Lung (tissue), 12 donors: ENCODE measurements around the gene RASAL1. TPM values are rescaled to one million over a fixed set of nuclear protein-coding genes. Genes with fewer than 3 reads are reported as not detected.

ENCODE experiments used
- ATAC-seq: fragments of 200-7000 bp; cut with Tn5 transposase; one replicate; pipeline ENCODE4 v1.9.1; 2020; ENCODE audit warnings: moderate number of reproducible peaks; ENCODE audit not compliant: insufficient read depth, low FRiP score
- DNase-seq, 3 donors: peaks; one replicate each; pipeline ENCODE4 v3.0.0-alpha.2; 2013 to 2017
- H3K27ac ChIP-seq, 2 donors: one replicate each; pipeline ENCODE4 v1.5.1; 2013; ENCODE audit warnings: mild to moderate bottlenecking in 2 of 2, moderate library complexity in 2 of 2, control low read depth in 1 of 2, inconsistent platforms in 1 of 2, low read depth in 1 of 2, low read length in 1 of 2
- H3K27me3 ChIP-seq, 3 donors: one replicate each; pipeline ENCODE4 v1.5.1; 2013; ENCODE audit warnings: low read length in 2 of 3; ENCODE audit not compliant: control insufficient read depth in 3 of 3, insufficient read depth in 3 of 3
- H3K36me3 ChIP-seq, 4 donors: one replicate each; pipeline ENCODE4 v1.5.1; 2013; ENCODE audit warnings: low read length in 4 of 4, mild to moderate bottlenecking in 1 of 4, moderate library complexity in 1 of 4; ENCODE audit not compliant: control insufficient read depth in 4 of 4, insufficient read depth in 4 of 4
- H3K4me1 ChIP-seq, 5 donors: one replicate each; pipeline ENCODE4 v1.5.1; 2013; ENCODE audit warnings: low read length in 5 of 5, mild to moderate bottlenecking in 2 of 5, moderate library complexity in 1 of 5; ENCODE audit not compliant: control insufficient read depth in 5 of 5, insufficient read depth in 5 of 5
- H3K4me3 ChIP-seq: one replicate; pipeline ENCODE4 v1.5.1; 2013; ENCODE audit warnings: mild to moderate bottlenecking, control low read depth, moderate library complexity
- H3K9ac ChIP-seq, 2 donors: one replicate each; pipeline ENCODE4 v1.5.1; 2013; ENCODE audit warnings: low read length in 2 of 2, control low read depth in 1 of 2; ENCODE audit not compliant: insufficient read depth in 1 of 2
- H3K9me3 ChIP-seq, 4 donors: one replicate each; pipeline ENCODE4 v1.5.1; 2013; ENCODE audit warnings: low read length in 3 of 4, mild to moderate bottlenecking in 1 of 4, moderate library complexity in 1 of 4; ENCODE audit not compliant: control insufficient read depth in 4 of 4, insufficient read depth in 3 of 4
- WGBS, 2 donors: extraction: QIAGEN DNeasy Blood & Tissue Kit; methylation state at CpG; one replicate each; pipeline ENCODE4 v1.1.7; 2013; 5-methylcytosine and 5-hydroxymethylcytosine counted together
- polyA plus RNA-seq, 2 donors: library from polyadenylated mRNA; stranded (reverse); fragments of 200-250 nt; gene quantifications; one replicate each; pipeline ENCODE4 v1.2.1, GENCODE V29; 2013
- total RNA-seq, 2 donors: library from RNA; depleted of rRNA in 1 of 2; stranded (reverse); fragments of >200 nt in 1 of 2; gene quantifications; one replicate each; pipeline ENCODE4 v1.2.1, GENCODE V29; 2014 to 2021
- TF ChIP-seq, protein P1 (sequence below): IDR thresholded peaks from 2 replicates; pipeline ENCODE4 v1.5.1; 2012; ENCODE audit warnings: mild to moderate bottlenecking; ENCODE audit errors: control extremely low read depth, extremely low read depth
- donor health status: control.
- donor health status: control.
- donor health status: Bipolar disorder and iron deficiency.
- donor health status: healthy.
- donor health status: DM: yes; HTN: yes; CAD: no.

RASAL1 gene
- total and polyA plus RNA-seq, 4 donors, result 0.09 to 1.8 (median 0.62) TPM

DNA sequence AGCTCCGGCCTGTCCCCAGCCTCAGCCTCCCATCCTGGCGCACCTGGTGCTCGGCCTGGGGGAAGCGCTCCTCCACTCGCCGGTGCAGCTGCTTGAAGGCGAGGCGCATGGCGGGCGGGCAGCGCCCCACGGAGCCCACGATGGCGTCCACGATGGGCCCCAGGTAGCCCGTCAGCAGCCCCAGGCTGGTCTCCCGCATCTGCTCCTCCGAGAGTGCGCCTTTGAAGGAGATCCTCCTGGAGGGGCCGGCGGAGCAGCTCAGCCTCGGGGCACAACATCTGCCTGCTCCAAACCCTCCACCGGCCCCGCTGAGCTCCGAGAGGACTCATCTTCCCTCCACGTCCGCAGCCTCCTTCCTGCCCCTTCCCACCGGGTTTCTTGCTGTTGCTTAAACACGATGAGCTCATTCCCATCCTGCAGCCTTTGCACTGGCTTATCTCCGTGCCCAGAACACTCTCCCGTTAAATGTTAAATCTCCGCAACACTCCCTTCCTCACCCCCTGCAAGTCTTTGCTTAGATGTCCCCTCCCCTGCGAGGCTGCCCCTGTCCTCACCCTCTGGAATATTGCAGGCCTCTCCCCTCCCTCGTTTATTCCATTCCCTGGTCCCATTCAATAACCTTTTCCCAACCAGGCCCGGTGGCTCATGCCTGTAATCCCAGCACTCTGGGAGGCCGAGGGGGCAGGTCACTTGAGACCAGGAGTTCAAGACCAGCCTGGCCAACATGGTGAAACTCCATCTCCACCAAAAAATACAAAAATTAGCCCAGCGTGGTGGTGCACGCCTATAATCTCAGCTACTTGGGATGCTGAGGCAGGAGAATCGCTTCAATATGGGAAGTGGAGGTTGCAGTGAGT, 23.3 kb downstream of the RASAL1 start:
- Histone ChIP-seq H3K27me3 (peaks cover 0 to 4% (median 2%) of the 10 kb centered on the region in 3 donors), H3K36me3 (no peaks in the 10 kb centered on the region), H3K9me3 (no peaks in the 10 kb centered on the region), H3K4me3 (no peak overlapping the region), H3K4me1 (no peaks in the 10 kb centered on the region), H3K9ac (no peak overlapping the region), H3K27ac (no peak overlapping the region)
- DNase-seq (no peak), ATAC-seq (no peak)
- TF ChIP-seq, protein P1, sequence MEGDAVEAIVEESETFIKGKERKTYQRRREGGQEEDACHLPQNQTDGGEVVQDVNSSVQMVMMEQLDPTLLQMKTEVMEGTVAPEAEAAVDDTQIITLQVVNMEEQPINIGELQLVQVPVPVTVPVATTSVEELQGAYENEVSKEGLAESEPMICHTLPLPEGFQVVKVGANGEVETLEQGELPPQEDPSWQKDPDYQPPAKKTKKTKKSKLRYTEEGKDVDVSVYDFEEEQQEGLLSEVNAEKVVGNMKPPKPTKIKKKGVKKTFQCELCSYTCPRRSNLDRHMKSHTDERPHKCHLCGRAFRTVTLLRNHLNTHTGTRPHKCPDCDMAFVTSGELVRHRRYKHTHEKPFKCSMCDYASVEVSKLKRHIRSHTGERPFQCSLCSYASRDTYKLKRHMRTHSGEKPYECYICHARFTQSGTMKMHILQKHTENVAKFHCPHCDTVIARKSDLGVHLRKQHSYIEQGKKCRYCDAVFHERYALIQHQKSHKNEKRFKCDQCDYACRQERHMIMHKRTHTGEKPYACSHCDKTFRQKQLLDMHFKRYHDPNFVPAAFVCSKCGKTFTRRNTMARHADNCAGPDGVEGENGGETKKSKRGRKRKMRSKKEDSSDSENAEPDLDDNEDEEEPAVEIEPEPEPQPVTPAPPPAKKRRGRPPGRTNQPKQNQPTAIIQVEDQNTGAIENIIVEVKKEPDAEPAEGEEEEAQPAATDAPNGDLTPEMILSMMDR, result no peak
- 69 to 77% methylated on average over 37 to 39 of the region's 39 CpGs for WGBS, 2 donors

DNA sequence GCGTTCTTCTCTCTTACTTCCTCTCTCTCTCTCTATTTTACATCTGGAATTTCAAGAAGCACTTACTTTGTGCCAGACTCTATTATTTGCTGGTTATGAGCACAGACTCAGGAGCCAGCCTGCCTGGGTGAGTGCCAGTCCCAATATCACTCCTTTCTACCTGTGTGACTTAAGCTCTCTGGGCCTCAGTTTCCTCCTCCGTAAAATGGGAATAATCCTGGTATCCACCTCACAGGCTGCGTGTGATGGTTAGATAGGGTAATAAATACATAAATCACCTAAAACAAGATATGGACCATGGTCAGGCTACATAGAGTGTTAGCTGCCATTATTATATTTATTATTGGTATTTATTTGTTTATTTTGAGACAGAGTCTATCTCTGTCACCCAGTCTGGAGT, 24.3 kb downstream of the RASAL1 start:
- Histone ChIP-seq H3K27me3 (peaks cover 0 to 4% (median 2%) of the 10 kb centered on the region in 3 donors), H3K9ac (no peak overlapping the region), H3K4me1 (no peaks in the 10 kb centered on the region), H3K9me3 (no peaks in the 10 kb centered on the region), H3K36me3 (no peaks in the 10 kb centered on the region), H3K27ac (no peak overlapping the region), H3K4me3 (no peak overlapping the region)
- ATAC-seq (no peak), DNase-seq (no peak)
- TF ChIP-seq, protein P1, result no peak
- WGBS, 2 donors, result 78 to 90% methylated on average over 3 of the region's 3 CpGs

DNA sequence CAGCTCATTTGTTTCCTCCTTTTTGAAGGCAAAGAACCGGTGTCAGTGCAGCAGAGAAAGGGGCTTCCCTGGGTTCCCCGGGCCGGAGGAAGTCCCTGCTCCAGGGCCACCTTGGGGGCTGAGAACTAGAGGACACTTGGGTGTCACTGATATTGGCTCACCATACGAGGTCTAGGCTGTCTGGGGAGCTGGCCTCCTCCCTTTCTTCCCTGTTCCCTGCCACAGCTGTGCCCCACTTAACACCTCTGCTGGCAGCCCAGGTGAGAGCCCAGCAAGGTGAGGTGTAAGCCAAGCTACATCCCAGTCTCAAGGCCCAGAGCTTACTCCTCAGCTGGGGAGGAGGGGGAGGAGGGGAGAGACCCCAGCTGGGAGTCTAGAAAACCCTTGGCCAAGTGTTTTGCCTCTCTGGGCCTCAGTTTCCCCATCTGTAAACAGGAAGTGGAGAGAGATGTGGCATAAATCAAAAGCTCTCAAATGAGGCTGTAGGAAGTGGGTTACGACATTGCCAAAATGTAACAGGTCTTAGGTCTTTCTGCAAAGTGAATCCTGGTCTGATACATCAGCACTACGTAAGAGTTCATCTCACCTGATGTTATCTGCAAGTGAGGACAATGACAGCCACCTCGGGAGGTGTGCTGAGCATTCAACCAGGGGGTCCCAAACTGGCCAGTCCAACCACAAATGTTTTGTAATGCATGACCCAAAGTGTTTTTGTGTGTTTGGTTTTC, 25.5 kb downstream of the RASAL1 start:
- Histone ChIP-seq H3K9ac (no peak overlapping the region), H3K27me3 (peaks cover 0 to 4% (median 2%) of the 10 kb centered on the region in 3 donors), H3K9me3 (no peaks in the 10 kb centered on the region), H3K4me3 (no peak overlapping the region), H3K27ac (no peak overlapping the region), H3K4me1 (no peaks in the 10 kb centered on the region), H3K36me3 (no peaks in the 10 kb centered on the region)
- 48 to 49% methylated on average over 7 of the region's 7 CpGs for WGBS, 2 donors
- ATAC-seq (no peak), DNase-seq (no peak)
- TF ChIP-seq, protein P1, result no peak
